ENCODE results near the gene ZSCAN9. TPM values are rescaled to one million over a fixed set of nuclear protein-coding genes. Genes with fewer than 3 reads are reported as not detected.

The ZSCAN9 gene
- total RNA-seq: 6.7 TPM

- Histone ChIP-seq H3K4me1 (ENCODE audit: insufficient read depth, low read length) (peaks cover 12% of the 10 kb centered on the region), H3K4me3 (ENCODE audit: low read length) (peak within 1 kb of the TSS; percentile 75), H3K9me3 (ENCODE audit: low read depth, low read length) (no peaks in the 10 kb centered on the region), H3K27me3 (ENCODE audit: insufficient read depth, low read length) (peaks cover 35% of the 10 kb centered on the region)
Observed at GRCh38 chr6:28225056-28225834, at the start of gene ZSCAN9. ZSCAN9 (plus strand) TSS chr6:28225275; CDS start chr6:28227085, 1,810 bp downstream.

- no peak overlapping the region for H3K4me3 ChIP-seq (ENCODE audit: low read length)
- H3K27me3 ChIP-seq (ENCODE audit: insufficient read depth, low read length): peaks cover 5% of the 10 kb centered on the region
Observed at GRCh38 chr6:28176373-28176772, 48.7 kb upstream of the ZSCAN9 start.

GRCh38 chr6:28182255-28182654, 42.8 kb upstream of the ZSCAN9 start:
- H3K4me3 ChIP-seq (ENCODE audit: low read length): no peak overlapping the region
- peaks cover 20% of the 10 kb centered on the region for H3K9me3 ChIP-seq (ENCODE audit: low read depth, low read length)
- no peaks in the 10 kb centered on the region for H3K4me1 ChIP-seq (ENCODE audit: insufficient read depth, low read length)
- peaks cover 14% of the 10 kb centered on the region for H3K27me3 ChIP-seq (ENCODE audit: insufficient read depth, low read length)

More at GRCh38 chr6:28176373-28176772, 48.7 kb upstream of the ZSCAN9 start:
- H3K4me1 ChIP-seq (ENCODE audit: insufficient read depth, low read length): no peaks in the 10 kb centered on the region
- peaks cover 4% of the 10 kb centered on the region for H3K9me3 ChIP-seq (ENCODE audit: low read depth, low read length)

- Histone ChIP-seq H3K4me1 (ENCODE audit: insufficient read depth, low read length) (no peaks in the 10 kb centered on the region), H3K27me3 (ENCODE audit: insufficient read depth, low read length) (peaks cover 12% of the 10 kb centered on the region), H3K4me3 (ENCODE audit: low read length) (no peak overlapping the region), H3K9me3 (ENCODE audit: low read depth, low read length) (peaks cover 51% of the 10 kb centered on the region)
Observed at GRCh38 chr6:28188111-28188979, 36.7 kb upstream of the ZSCAN9 start.

DNA sequence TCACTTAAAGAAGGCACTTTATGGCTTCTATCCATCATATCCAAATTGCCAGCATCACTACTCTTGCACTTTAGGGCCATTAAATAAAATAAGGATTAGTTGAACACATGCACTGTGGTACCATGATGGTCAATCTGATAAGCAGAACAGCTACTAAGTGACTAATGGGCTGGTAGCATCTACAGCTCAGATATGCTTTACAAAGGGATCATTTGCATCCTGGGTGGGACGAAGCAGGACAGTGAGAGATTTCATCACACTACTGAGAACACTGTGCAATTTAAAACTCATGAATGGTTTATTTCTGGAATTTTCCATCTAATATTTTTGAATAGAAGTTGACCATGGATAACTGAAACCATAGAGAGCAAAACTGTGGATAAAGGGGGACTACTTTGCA, 25.1 kb upstream of the ZSCAN9 start:
- H3K4me1 ChIP-seq (ENCODE audit: insufficient read depth, low read length): no peaks in the 10 kb centered on the region
- no peak overlapping the region for H3K4me3 ChIP-seq (ENCODE audit: low read length)
- peaks cover 27% of the 10 kb centered on the region for H3K9me3 ChIP-seq (ENCODE audit: low read depth, low read length)
- H3K27me3 ChIP-seq (ENCODE audit: insufficient read depth, low read length): peaks cover 64% of the 10 kb centered on the region

DNA sequence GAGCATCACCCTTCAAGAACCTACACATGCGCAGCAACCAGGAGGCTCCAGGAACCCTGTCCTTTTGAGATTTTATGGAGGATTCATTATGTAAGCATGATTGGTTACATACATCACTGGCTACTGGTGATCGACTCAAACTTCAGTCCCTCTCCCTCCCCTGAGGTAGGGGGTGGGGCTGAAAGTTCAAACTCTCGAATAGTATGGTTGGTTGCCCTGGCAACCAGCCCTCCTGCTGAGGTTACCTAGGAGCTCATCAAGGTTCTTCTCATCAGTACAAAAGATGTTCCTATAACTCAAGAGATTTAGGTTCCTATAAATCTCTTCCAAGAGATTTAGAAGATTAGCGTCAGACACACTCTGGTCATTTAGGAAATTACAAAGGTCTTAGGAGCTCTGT, 21.9 kb upstream of the ZSCAN9 start:
- Histone ChIP-seq H3K4me3 (ENCODE audit: low read length) (no peak overlapping the region), H3K9me3 (ENCODE audit: low read depth, low read length) (peaks cover 8% of the 10 kb centered on the region), H3K4me1 (ENCODE audit: insufficient read depth, low read length) (peaks cover 13% of the 10 kb centered on the region), H3K27me3 (ENCODE audit: insufficient read depth, low read length) (peaks cover 75% of the 10 kb centered on the region)

GRCh38 chr6:28205879-28206278, 19.2 kb upstream of the ZSCAN9 start:
- Histone ChIP-seq H3K27me3 (ENCODE audit: insufficient read depth, low read length) (peaks cover 90% of the 10 kb centered on the region), H3K9me3 (ENCODE audit: low read depth, low read length) (peaks cover 8% of the 10 kb centered on the region), H3K4me1 (ENCODE audit: insufficient read depth, low read length) (peaks cover 15% of the 10 kb centered on the region), H3K4me3 (ENCODE audit: low read length) (no peak overlapping the region)

DNA sequence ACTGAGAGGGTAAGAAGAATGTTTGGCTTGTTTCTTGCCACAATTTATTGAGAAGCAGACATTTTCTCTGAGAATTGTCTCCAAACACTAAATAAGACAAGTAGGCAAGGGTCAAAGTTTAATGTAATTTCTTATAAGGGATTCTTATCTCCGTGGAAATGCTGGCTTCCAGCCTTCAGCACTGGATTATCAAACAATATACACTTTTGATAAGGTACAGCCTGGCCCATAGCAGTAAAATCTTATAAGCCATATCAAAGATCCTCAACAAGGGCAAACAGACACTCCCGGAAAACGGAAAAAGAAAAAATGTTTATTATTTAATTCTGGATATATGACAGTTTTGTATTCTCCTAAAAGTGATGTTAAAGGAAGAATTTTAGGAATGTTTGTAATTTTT, 18.5 kb upstream of the ZSCAN9 start:
- peaks cover 8% of the 10 kb centered on the region for H3K9me3 ChIP-seq (ENCODE audit: low read depth, low read length)
- no peak overlapping the region for H3K4me3 ChIP-seq (ENCODE audit: low read length)
- H3K4me1 ChIP-seq (ENCODE audit: insufficient read depth, low read length): peaks cover 15% of the 10 kb centered on the region
- peaks cover 93% of the 10 kb centered on the region for H3K27me3 ChIP-seq (ENCODE audit: insufficient read depth, low read length)

DNA sequence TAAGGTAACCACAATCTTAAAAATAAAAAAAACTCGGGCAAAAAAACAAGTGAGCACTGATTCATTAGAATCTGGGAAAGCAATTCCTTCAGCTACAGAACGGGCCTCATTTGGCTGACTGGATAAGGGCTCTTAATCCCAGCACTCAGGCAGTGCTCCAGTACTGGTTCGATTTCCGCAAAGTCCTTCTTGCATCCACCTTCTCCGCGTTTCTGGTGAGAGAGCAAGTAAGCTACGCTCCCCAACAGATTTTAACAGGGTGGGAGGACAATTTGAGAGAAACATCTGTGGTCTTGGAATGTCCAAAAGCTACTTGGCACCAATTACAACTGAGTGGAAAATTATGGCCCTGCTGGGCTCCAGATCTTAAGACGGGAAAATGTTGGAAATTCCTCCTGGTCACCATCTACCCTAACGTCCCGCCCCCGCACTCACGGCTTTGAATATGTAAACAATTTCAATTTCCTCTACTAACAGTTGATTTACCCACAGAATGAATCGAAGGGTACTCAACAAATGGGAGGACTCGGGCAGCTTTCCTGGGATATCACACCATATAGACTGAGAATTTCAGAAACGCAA, 18.1 kb upstream of the ZSCAN9 start:
- Histone ChIP-seq H3K4me1 (ENCODE audit: insufficient read depth, low read length) (peaks cover 19% of the 10 kb centered on the region), H3K9me3 (ENCODE audit: low read depth, low read length) (peaks cover 8% of the 10 kb centered on the region), H3K4me3 (ENCODE audit: low read length) (no peak overlapping the region), H3K27me3 (ENCODE audit: insufficient read depth, low read length) (peaks cover 93% of the 10 kb centered on the region)

GRCh38 chr6:28207510-28208110, 17.5 kb upstream of the ZSCAN9 start:
- Histone ChIP-seq H3K27me3 (ENCODE audit: insufficient read depth, low read length) (peaks cover 97% of the 10 kb centered on the region), H3K4me3 (ENCODE audit: low read length) (no peak overlapping the region), H3K9me3 (ENCODE audit: low read depth, low read length) (peaks cover 8% of the 10 kb centered on the region), H3K4me1 (ENCODE audit: insufficient read depth, low read length) (peaks cover 24% of the 10 kb centered on the region)

GRCh38 chr6:28208111-28208659, 16.9 kb upstream of the ZSCAN9 start:
- peaks cover 100% of the 10 kb centered on the region for H3K27me3 ChIP-seq (ENCODE audit: insufficient read depth, low read length)
- H3K9me3 ChIP-seq (ENCODE audit: low read depth, low read length): peaks cover 8% of the 10 kb centered on the region
- H3K4me3 ChIP-seq (ENCODE audit: low read length): no peak overlapping the region
- H3K4me1 ChIP-seq (ENCODE audit: insufficient read depth, low read length): peaks cover 27% of the 10 kb centered on the region

GRCh38 chr6:28209753-28210535, 15.1 kb upstream of the ZSCAN9 start:
- Histone ChIP-seq H3K4me1 (ENCODE audit: insufficient read depth, low read length) (peaks cover 27% of the 10 kb centered on the region), H3K27me3 (ENCODE audit: insufficient read depth, low read length) (peaks cover 100% of the 10 kb centered on the region), H3K4me3 (ENCODE audit: low read length) (no peak overlapping the region), H3K9me3 (ENCODE audit: low read depth, low read length) (no peaks in the 10 kb centered on the region)

GRCh38 chr6:28211840-28212509, 13.1 kb upstream of the ZSCAN9 start:
- Histone ChIP-seq H3K4me1 (ENCODE audit: insufficient read depth, low read length) (peaks cover 27% of the 10 kb centered on the region), H3K27me3 (ENCODE audit: insufficient read depth, low read length) (peaks cover 92% of the 10 kb centered on the region), H3K9me3 (ENCODE audit: low read depth, low read length) (no peaks in the 10 kb centered on the region), H3K4me3 (ENCODE audit: low read length) (no peak overlapping the region)
